ENCODE results near the gene PISD. TPM values are rescaled to one million over a fixed set of nuclear protein-coding genes. Genes with fewer than 3 reads are reported as not detected.
"Not testable (repeated sequence)": the region's sequence is repeated elsewhere in the genome, so short reads cannot be mapped to it uniquely, and the experiment has no call there.

PISD gene
- total RNA-seq, 2 experiments from 2014 or later: 21.5 to 51.9 TPM

DNA sequence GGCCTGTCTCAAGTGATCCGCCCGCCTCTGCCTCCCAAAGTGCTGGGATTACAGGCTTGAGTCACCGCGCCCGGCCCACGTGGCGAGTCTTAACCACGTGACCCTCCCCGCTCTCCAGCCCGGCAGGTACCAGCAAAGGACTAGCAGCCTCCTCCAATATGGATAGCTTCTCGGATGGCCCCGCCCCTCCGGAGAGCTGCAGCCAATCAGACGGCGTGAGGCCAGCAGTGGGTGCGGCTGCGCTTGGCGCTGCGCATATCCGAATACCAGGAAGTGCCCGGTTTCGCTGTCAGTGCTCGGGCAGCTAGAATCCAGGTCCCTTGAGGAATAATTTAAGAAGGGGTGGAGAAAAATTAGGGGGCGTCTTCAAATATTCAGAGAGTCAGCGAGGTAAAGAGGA lies 14.7 kb upstream of the PISD start:
- intact Hi-C loops (cut with micrococcal nuclease; ENCODE audit: unreplicated experiment): no loop called here
- peak; percentile 87 for DNase-seq (ENCODE audit: low spot score)
- TF ChIP-seq, protein P1, sequence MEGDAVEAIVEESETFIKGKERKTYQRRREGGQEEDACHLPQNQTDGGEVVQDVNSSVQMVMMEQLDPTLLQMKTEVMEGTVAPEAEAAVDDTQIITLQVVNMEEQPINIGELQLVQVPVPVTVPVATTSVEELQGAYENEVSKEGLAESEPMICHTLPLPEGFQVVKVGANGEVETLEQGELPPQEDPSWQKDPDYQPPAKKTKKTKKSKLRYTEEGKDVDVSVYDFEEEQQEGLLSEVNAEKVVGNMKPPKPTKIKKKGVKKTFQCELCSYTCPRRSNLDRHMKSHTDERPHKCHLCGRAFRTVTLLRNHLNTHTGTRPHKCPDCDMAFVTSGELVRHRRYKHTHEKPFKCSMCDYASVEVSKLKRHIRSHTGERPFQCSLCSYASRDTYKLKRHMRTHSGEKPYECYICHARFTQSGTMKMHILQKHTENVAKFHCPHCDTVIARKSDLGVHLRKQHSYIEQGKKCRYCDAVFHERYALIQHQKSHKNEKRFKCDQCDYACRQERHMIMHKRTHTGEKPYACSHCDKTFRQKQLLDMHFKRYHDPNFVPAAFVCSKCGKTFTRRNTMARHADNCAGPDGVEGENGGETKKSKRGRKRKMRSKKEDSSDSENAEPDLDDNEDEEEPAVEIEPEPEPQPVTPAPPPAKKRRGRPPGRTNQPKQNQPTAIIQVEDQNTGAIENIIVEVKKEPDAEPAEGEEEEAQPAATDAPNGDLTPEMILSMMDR (conservative IDR thresholded peaks at IDR 0.05; ENCODE audit: low read length): no peak
- TF ChIP-seq EZH2phosphoT487 (IDR thresholded peaks at IDR 0.05; ENCODE audit: borderline replicate concordance, low read depth, low read length): no peak
- BruUV-seq (replicated peaks): no TSS peak
- Histone ChIP-seq H3K4me1 (ENCODE audit: insufficient read depth, low read length, poor library complexity, severe bottlenecking) (peaks cover 6% of the 10 kb centered on the region), H3K9me2 (ENCODE audit: insufficient read depth, low read length) (no peaks in the 10 kb centered on the region), H2AFZ (ENCODE audit: low read length) (peak overlapping the region; percentile 72; the same call in 1 of the 2 replicates), H3K36me3 (ENCODE audit: insufficient read depth, low read length) (no peaks in the 10 kb centered on the region), H3K79me2 (ENCODE audit: insufficient read depth, low read depth, low read length) (no peaks in the 10 kb centered on the region), H4K20me1 (ENCODE audit: insufficient read depth, low read length) (no peaks in the 10 kb centered on the region), H3K4me3 (ENCODE audit: low read depth, low read length, poor library complexity, severe bottlenecking) (peak overlapping the region; percentile 65), H3K9me3 (ENCODE audit: low read length) (no peaks in the 10 kb centered on the region), H3K4me2 (ENCODE audit: low read length) (peak overlapping the region; percentile 66), H3K27ac (ENCODE audit: low read depth, low read length, poor library complexity, severe bottlenecking) (no peak overlapping the region)
- ChIA-PET POLR2A (interaction anchor here (0.6 to 1.9 kb wide), 5 partner anchors 14 to 445 kb away, joined by 3 to 7 read pairs (median 4); partner anchors contain the start of gene PISD), CTCF (ENCODE audit: unreplicated experiment) (interaction anchor here (1.3 kb wide), 1 partner anchor 15 kb away, joined by 3 read pairs; the partner anchor contains the start of gene PISD)

DNA sequence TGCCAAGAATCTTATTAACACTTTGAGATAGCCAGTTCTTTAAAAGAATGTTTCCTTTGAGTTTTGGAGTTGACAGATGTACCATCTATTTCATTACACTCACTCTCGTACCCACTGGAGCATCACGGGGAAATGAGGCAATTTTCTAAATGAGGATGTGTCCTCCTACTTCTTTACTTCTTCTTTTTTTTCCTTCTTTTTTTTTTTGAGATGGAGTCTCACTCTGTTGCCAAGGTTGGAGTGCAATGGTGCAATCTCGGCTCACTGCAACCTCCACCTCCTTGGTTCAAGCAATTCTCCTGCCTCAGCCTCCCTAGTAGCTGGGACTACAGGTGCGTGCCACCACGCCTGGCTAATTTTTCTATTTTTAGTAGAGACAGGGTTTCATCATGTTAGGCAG lies 12.2 kb upstream of the PISD start:
- BruUV-seq (replicated peaks); H3K4me1 ChIP-seq (ENCODE audit: insufficient read depth, low read length, poor library complexity, severe bottlenecking); H3K9me2 ChIP-seq (ENCODE audit: insufficient read depth, low read length); DNase-seq (ENCODE audit: low spot score); H2AFZ ChIP-seq (ENCODE audit: low read length); H3K4me3 ChIP-seq (ENCODE audit: low read depth, low read length, poor library complexity, severe bottlenecking); intact Hi-C loops (cut with micrococcal nuclease; ENCODE audit: unreplicated experiment); CTCF ChIA-PET (ENCODE audit: unreplicated experiment); H4K20me1 ChIP-seq (ENCODE audit: insufficient read depth, low read length); H3K4me2 ChIP-seq (ENCODE audit: low read length); H3K27ac ChIP-seq (ENCODE audit: low read depth, low read length, poor library complexity, severe bottlenecking); H3K79me2 ChIP-seq (ENCODE audit: insufficient read depth, low read depth, low read length); H3K36me3 ChIP-seq (ENCODE audit: insufficient read depth, low read length); H3K9me3 ChIP-seq (ENCODE audit: low read length): not testable (repeated sequence)
- POLR2A ChIA-PET: interaction anchor here (0.6 kb wide), 1 partner anchor 130 kb away, joined by 3 read pairs; no protein-coding TSS in a partner anchor

DNA sequence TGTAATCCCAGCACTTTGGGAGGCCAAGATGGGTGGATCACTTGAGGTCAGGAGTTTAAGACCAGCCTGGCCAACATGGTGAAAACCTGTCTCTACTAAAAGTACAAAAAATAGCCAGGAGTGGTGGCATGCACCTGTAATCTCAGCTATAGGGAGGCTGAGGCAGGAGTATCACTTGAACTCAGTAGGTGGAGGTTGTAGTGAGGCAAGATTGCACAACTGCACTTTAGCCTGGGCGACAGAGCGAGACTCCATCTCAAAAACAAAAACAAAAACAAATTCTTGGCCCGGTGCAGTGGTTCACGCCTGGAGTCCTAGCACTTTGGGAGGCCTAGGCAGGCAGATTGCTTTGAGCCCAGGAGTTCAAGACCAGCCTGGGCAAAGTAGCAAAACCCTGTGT lies 6.8 kb upstream of the PISD start:
- DNase-seq (ENCODE audit: low spot score); H2AFZ ChIP-seq (ENCODE audit: low read length); CTCF ChIA-PET (ENCODE audit: unreplicated experiment); H3K4me2 ChIP-seq (ENCODE audit: low read length); BruUV-seq (replicated peaks); H3K4me3 ChIP-seq (ENCODE audit: low read depth, low read length, poor library complexity, severe bottlenecking); H3K79me2 ChIP-seq (ENCODE audit: insufficient read depth, low read depth, low read length); H3K36me3 ChIP-seq (ENCODE audit: insufficient read depth, low read length); H3K9me2 ChIP-seq (ENCODE audit: insufficient read depth, low read length); H3K27ac ChIP-seq (ENCODE audit: low read depth, low read length, poor library complexity, severe bottlenecking); H3K4me1 ChIP-seq (ENCODE audit: insufficient read depth, low read length, poor library complexity, severe bottlenecking); H3K9me3 ChIP-seq (ENCODE audit: low read length); H4K20me1 ChIP-seq (ENCODE audit: insufficient read depth, low read length): not testable (repeated sequence)
- POLR2A ChIA-PET: interaction anchor here (0.6 to 0.7 kb wide), 2 partner anchors 41 to 729 kb away, joined by 3 to 4 read pairs; no protein-coding TSS in a partner anchor
- intact Hi-C loops (cut with micrococcal nuclease; ENCODE audit: unreplicated experiment): loop anchor here (2.0 to 10.0 kb wide), 2 partner anchors 80 to 176 kb away; no protein-coding TSS in a partner anchor
